ENCODE measurements around the gene SPACA7.

DNA sequence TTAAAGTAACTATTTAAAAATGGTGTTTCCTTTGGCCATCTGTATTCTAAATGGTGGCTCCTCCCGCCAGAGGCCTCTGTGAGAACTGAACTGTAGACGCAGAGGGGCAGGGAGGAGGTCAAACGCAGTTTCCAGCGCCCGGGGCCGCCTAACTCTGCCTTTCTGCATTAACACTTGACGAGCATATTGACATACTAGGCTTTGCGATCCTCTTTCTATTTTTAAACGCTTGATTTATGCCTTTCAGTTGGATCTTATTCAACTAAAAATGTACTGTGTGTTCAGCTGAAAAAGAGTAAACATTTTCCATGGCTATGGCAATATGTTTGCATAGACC is 74.7 kb downstream of the SPACA7 start:
- TF ChIP-seq BHLHE40 (IDR thresholded peaks at IDR 0.05; ENCODE audit: borderline replicate concordance in 1 of 2, low read depth in 2 of 2, low read length in 1 of 2), result no peak
- TF ChIP-seq, protein P1, sequence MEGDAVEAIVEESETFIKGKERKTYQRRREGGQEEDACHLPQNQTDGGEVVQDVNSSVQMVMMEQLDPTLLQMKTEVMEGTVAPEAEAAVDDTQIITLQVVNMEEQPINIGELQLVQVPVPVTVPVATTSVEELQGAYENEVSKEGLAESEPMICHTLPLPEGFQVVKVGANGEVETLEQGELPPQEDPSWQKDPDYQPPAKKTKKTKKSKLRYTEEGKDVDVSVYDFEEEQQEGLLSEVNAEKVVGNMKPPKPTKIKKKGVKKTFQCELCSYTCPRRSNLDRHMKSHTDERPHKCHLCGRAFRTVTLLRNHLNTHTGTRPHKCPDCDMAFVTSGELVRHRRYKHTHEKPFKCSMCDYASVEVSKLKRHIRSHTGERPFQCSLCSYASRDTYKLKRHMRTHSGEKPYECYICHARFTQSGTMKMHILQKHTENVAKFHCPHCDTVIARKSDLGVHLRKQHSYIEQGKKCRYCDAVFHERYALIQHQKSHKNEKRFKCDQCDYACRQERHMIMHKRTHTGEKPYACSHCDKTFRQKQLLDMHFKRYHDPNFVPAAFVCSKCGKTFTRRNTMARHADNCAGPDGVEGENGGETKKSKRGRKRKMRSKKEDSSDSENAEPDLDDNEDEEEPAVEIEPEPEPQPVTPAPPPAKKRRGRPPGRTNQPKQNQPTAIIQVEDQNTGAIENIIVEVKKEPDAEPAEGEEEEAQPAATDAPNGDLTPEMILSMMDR (IDR thresholded peaks at IDR 0.05 in 2 of 3, conservative IDR thresholded peaks at IDR 0.05 in 1 of 3; ENCODE audit: control insufficient read depth in 2 of 3, extremely low read depth in 1 of 3, insufficient read depth in 1 of 3, low read depth in 3 of 3, low read length in 3 of 3), result no peak
